Stimulated activated CD8-positive, alpha-beta memory T cell treated with anti-CD3 and anti-CD28 coated beads, Interleukin-2, amount 100 ng/mL, for 1 hour (primary cell): ENCODE results near the gene NDN.

Experiments
- DNase-seq, 2 donors: peaks; one replicate each; pipeline ENCODE4 v3.0.0-alpha.2; 2020; ENCODE audit warnings: low read depth in 2 of 2

Gene NDN

DNA sequence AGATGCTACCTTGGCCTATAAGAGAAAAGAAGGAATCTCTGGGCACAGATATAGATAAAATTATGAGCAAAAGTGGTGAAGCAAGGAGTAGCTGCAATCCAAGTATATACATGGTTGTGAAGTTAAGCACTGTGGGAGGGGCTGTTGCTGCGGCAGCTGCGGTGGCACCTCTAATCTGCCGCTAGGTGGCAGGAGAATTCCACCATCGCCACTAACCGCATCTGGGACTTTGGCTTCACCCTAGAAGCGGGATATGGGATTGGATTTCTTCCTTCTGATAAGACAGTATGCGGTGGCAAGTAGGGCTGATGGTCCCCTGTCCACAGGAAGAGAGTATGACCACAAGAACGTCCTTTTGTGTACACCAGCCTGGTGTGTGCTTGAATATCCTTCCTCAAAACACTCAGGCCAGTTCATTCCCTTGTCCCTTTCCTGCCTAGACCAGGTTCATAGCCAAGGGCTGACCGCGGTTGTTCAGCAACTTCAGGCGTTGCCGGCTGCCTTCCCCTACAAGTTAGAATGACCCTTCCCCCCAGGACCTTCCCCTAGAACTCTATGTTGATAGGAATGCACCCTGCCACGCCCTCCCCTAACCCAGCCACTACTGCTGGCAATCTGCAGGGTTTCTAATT, 44.6 kb downstream of the NDN start:
- DNase-seq = no peak
